ENCODE measurements around the gene TAS1R2.

DNA sequence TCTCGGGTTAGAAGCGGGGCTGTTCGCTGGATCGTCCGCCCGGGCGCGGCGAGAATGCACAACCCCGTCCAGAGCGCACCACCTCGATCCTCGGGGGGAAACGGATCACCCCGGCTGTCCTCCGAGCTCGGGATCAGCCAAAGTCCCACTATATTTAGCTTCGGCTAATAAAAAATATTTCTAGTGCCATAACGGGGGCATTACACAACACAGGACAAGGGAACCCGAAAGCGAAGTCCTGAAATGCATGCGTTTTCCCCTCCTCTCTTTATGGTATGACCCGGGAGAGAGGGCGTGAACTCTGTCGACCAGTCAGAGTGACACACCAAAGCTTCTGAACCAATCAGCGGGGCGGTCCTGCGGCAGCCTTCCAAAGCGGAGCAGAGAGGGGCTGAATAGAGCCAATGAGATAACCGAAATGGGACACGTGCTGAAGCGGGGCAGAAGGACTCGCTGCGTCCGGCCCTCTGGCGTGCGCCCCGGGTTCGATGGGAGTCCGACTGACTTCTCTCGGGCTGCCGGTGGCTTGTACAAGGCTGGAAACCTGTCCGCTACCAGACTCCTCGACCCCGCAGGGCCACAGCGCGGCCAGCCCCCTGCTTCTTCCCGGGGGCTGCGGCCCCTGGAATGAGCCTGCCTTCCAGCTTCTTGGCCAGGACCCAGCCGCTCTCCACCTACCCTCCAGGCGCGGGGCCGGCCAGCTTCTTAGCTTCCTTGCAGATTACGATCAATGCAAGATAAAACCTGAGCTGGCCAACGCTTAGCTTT lies 43.2 kb upstream of the TAS1R2 start, which contains the start of gene ALDH4A1:
- TF ChIP-seq YY1 (IDR thresholded peaks at IDR 0.05; ENCODE audit: insufficient read depth, insufficient read length) (no peak), ZNF274 (IDR thresholded peaks at IDR 0.05; ENCODE audit: low read depth, low read length) (no peak), SUZ12 (IDR thresholded peaks at IDR 0.05; ENCODE audit: extremely low read depth, insufficient read depth, insufficient read length) (no peak)
